Stimulated activated CD4-positive, alpha-beta T cell treated with anti-CD3 and anti-CD28 coated beads, Interleukin-12 subunit alpha, Interleukin-12 subunit beta, amount 100 ng/mL, for 48 hours (primary cell): ENCODE data around the gene MEIOB.
A peak's percentile ranks its signal among the peaks of the same experiment; 100 is the strongest.
"Not testable (repeated sequence)": the region's sequence is repeated elsewhere in the genome, so short reads cannot be mapped to it uniquely, and the experiment has no call there.

Source experiments
- DNase-seq, 3 donors: peaks; one replicate each; pipeline ENCODE4 v3.0.0-alpha.2; 2020; ENCODE audit warnings: low read depth in 2 of 3, low spot score in 1 of 3

The MEIOB gene

GRCh38 chr16:1871974-1872635 lies at the start of gene MEIOB:
Gene MEIOB, minus strand, starts transcription at chr16:1872164. Its CDS starts 3,989 bp downstream, at chr16:1868175.
- peak in 2 of 3 donors; percentile 25 to 46 for DNase-seq

GRCh38 chr16:1920727-1921171 lies 48.8 kb upstream of the MEIOB start:
- peak in 1 of 3 donors; percentile 12 for DNase-seq

GRCh38 chr16:1920122-1920521 lies 48.2 kb upstream of the MEIOB start:
- not testable (repeated sequence) for DNase-seq

DNA sequence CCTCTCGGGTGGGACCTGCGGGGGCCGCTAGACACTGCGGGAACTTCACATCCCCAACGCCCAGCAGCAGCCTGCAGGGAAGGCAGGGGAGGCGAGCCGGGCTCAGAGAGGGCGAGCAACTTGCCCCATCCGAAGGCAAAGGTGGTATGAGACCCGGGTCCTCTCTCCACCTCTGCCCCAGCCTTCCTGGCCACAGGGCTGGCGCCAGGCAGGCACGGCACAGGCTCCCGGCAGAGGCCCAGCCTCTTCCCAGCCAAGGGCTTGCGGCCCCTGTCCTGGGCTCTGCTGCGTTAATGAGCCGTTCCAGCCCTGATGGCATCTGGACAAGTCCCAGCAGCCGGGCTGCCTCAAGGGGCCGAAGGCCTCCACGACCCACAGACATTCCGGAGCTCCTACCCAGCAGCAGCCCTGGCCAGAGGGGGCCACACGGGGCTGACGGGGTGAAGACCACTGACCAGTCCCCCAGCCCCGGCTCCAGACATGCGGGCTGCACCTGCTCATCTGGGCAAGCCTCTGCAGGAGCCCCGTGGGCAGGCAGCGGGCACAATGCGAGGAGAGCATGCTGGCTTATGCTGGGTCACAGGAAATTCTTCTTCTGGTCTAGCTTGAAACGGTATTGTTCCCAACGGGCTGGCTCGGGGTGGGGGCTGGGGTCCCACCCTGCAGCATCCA lies 47.5 kb upstream of the MEIOB start:
- DNase-seq: no peak

- DNase-seq: no peak
Measured at GRCh38 chr16:1918351-1919326, 46.7 kb upstream of the MEIOB start, which contains the start of gene HS3ST6. Gene HS3ST6, minus strand, starts transcription at chr16:1918415. Its CDS starts 92 bp downstream, at chr16:1918323.

- DNase-seq: no peak
Measured at GRCh38 chr16:1917665-1918350, 45.8 kb upstream of the MEIOB start.

GRCh38 chr16:1917056-1917664 lies 45.2 kb upstream of the MEIOB start:
- no peak for DNase-seq

DNA sequence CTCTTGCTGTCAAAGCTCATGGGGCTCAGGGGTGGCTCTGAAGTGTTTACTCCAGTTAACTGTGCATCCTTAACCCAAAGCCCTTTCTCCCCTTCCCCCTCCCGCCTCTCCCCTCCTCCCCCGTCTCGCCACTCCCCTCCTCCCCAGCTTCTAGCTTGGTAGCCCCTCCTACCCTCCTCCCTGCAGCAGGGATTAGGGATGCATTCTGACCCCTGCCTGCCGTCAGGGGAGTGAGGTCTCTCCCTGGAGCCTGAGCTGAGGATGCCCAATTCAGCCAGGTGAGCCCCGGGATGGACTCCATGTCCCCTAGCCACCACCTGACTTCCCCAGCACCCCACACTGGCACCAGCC lies 44.7 kb upstream of the MEIOB start:
- DNase-seq: no peak

- no peak for DNase-seq
Measured at GRCh38 chr16:1915732-1916639, 44.0 kb upstream of the MEIOB start.

- no peak for DNase-seq
Measured at GRCh38 chr16:1914988-1915387, 43.0 kb upstream of the MEIOB start.

- DNase-seq: no peak
Measured at GRCh38 chr16:1914084-1914608, 42.2 kb upstream of the MEIOB start.

- no peak for DNase-seq
Measured at GRCh38 chr16:1913327-1914083, 41.5 kb upstream of the MEIOB start.

GRCh38 chr16:1912215-1912543 lies 40.2 kb upstream of the MEIOB start:
- no peak for DNase-seq

DNA sequence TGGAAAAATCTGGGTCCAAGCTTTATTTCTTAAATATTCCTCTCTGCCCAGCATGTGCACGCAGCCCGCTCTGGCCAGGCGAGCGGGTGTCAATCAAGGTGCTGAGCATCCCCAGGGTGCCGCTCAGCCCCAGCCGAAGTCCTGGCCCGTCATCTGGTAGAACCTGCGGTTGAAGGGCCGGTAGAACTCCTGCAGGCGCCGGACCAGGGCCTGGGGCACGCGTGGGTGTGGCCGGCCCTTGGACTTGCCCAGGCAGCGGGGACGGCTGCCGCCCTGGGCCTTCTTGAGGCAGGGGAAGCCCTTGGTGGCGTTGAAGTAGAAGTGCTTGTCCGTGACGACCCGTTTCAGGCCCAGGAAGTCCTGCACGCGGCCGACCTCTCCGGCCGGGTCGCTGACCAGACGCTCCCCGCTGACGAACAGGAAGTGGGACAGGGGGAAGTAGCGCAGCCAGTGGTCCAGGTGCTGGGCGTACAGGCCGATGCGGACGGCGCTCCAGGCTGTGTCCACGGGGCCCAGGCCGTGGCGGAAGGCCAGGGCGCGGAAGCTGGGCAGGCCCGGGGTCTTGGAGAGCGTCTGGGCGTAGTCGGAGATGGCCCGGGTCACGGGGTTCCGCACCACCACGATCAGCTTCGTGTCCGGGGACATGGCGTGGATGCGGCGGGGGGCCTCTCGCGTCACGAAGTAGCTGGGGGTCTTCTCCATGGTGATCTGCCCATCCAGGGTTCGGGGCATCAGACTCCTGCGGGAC lies 39.7 kb upstream of the MEIOB start:
- DNase-seq: no peak

DNA sequence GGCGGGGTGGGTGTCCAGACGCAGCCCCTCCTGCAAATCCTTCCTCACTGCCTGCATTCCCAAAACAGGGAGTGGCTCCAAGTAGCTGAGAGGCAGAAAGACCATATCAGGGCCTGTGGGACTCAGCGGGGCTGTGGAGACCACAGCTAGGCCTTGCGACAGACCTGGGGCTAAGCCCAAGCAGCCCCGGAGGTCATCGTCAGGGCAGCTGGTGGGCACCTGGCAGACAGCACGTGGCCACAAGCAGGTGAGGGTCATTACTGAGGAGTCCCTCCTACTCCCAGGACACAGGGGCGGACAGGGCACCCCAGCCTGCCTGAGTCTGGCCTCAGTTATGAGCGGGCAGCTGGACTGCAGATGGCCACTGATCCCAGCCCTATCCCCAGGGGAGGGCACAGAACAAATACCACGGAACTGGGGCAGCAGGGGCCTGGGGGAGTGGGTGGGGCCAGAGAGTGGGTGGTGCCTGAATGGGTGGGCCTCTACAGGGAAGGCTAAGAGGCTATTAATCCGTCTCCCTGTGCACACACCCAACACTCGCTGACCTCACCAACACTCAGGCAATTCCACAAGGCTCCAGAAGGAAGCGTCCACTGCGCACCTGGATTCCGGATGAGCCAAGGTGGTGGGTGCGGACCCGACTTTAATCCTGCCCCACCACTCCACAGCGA lies 37.7 kb upstream of the MEIOB start:
- no peak for DNase-seq

DNA sequence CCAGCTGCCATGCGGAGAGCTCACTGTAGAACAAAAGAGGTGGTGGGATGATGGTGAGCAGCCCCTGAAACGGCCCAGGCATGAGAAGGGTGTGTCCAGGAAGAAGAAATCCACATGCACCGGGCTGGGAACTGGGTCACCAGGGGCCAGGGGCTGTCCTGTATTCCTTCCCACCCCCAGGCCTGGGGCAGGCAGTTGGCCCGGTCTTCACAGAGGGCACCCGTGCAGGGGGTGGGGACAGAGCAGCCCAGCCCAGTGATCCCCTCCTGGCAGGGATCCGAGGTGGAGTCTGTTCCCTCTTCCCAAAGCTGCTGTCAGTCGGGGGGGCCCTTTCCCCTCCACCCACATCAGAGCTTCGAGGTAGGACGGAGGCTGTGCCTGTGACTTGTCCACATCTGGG lies 37.0 kb upstream of the MEIOB start:
- no peak for DNase-seq

DNA sequence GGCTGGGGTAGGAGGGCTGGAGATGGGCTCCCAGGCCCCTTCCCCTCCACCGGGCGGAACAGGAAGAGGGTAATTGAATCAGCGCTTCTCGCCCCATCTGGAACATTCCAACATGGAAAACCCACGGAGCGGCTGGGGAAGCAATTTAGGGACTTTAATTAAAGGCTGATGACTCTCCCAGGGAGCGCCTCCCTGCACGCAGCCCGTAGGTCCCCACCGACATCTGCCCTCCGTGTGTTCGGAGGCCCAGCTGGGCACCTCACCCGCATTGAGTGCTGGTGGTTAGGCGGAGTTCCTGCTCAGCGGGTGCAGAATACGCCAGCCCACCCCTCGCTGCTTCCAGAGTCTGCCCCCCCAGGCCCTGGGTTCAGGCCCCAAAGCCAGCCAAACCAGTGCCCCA lies 36.2 kb upstream of the MEIOB start:
- DNase-seq: no peak
